Thyroid gland (tissue), 4 donors: ENCODE results near the gene CUL3. TPM values are rescaled to one million over a fixed set of nuclear protein-coding genes. Genes with fewer than 3 reads are reported as not detected.
A peak's percentile ranks its signal among the peaks of the same experiment; 100 is the strongest.

Experiments used
- DNase-seq, 2 donors: peaks; one replicate each; pipeline ENCODE4 v3.0.0-alpha.2; 2019
- H3K27ac ChIP-seq, 3 donors: fragments of 200-600 bp; sonication (generic); 1 replicate in 2 of 3; 2 replicates in 1 of 3; pipeline ENCODE4 v1.5.1; 2016 to 2019; ENCODE audit warnings: mild to moderate bottlenecking in 1 of 3, moderate library complexity in 1 of 3
- H3K27me3 ChIP-seq: fragments of 200-600 bp; sonication (generic); one replicate; pipeline ENCODE4 v1.5.1; 2019
- H3K36me3 ChIP-seq, 2 donors: fragments of 200-600 bp; sonication (generic); one replicate each; pipeline ENCODE4 v1.5.1; 2016 to 2019
- H3K4me1 ChIP-seq, 2 donors: fragments of 200-600 bp; sonication (generic); one replicate each; pipeline ENCODE4 v1.5.1; 2017 to 2019
- H3K4me3 ChIP-seq, 3 donors: fragments of 200-600 bp; sonication (generic); replicated peaks in 1 of 3; 1 replicate in 2 of 3; 2 replicates in 1 of 3; pipeline ENCODE4 v1.5.1; 2016; ENCODE audit warnings: mild to moderate bottlenecking in 1 of 3
- H3K9me3 ChIP-seq: fragments of 200-600 bp; sonication (generic); one replicate; pipeline ENCODE4 v1.5.1; 2017
- CTCF ChIP-seq, 6 experiments: fragments of 200-600 bp in 3 of 6; fragments of 450-650 bp in 3 of 6; sonication (generic) in 3 of 6; IDR thresholded peaks; one replicate each; pipeline ENCODE4 v1.5.1; 2016 to 2019; ENCODE audit warnings: antibody characterized with exemption in 6 of 6, mild to moderate bottlenecking in 2 of 6, inconsistent platforms in 1 of 6, moderate library complexity in 1 of 6
- POLR2A ChIP-seq, 2 donors: fragments of 450-650 bp; IDR thresholded peaks; one replicate each; pipeline ENCODE4 v1.6.1; 2017; ENCODE audit warnings: antibody characterized with exemption in 2 of 2, mild to moderate bottlenecking in 2 of 2, moderate library complexity in 1 of 2
- WGBS, 2 donors: methylation state at CpG; one replicate each; pipeline ENCODE4 v1.1.5; 2017; 5-methylcytosine and 5-hydroxymethylcytosine counted together
- intact Hi-C: fragments of 100-400 bp; cut with DNase I; formaldehyde crosslinking; loops from one replicate; pipeline ENCODE4 v1.15.1; 2023
- total RNA-seq, 4 donors: library from RNA; depleted of rRNA; stranded (reverse); fragments of >200 nt; gene quantifications; one replicate each; pipeline ENCODE4 v1.2.3, GENCODE V29; 2016

The CUL3 gene
- total RNA-seq, 4 donors from 2014 or later, result 91.9 to 122 (median 107) TPM

- no peak for TF ChIP-seq POLR2A (IDR thresholded peaks at IDR 0.05)
- no peak for TF ChIP-seq CTCF (IDR thresholded peaks at IDR 0.05)
- DNase-seq, result no peak
- 87 to 91% methylated on average over 12 of the region's 12 CpGs for WGBS, 2 donors
- Histone ChIP-seq H3K36me3 (no peaks in the 10 kb centered on the region), H3K9me3 (no peaks in the 10 kb centered on the region), H3K4me1 (peaks cover 47 to 70% of the 10 kb centered on the region in 2 donors), H3K27me3 (no peaks in the 10 kb centered on the region), H3K27ac (no peak overlapping the region), H3K4me3 (no peak overlapping the region)
- intact Hi-C loops, result loop anchor here (10.0 kb wide), 1 partner anchor 105 kb away; no protein-coding TSS in a partner anchor
These were observed 4.9 kb downstream of the CUL3 start for GRCh38 chr2:224580248-224580647.

- TF ChIP-seq POLR2A (IDR thresholded peaks at IDR 0.05), result no peak
- TF ChIP-seq CTCF (IDR thresholded peaks at IDR 0.05), result no peak
- H3K36me3 ChIP-seq, result no peaks in the 10 kb centered on the region
- H3K4me3 ChIP-seq, result no peak overlapping the region
- DNase-seq, result no peak
- H3K27ac ChIP-seq, result no peak overlapping the region
- no peaks in the 10 kb centered on the region for H3K9me3 ChIP-seq
- peaks cover 55 to 78% of the 10 kb centered on the region in 2 donors for H3K4me1 ChIP-seq
- intact Hi-C loops, result no loop called here
- 19 to 20% methylated on average over 2 of the region's 2 CpGs for WGBS, 2 donors
- no peaks in the 10 kb centered on the region for H3K27me3 ChIP-seq
These were observed 5.8 kb downstream of the CUL3 start for GRCh38 chr2:224579411-224579810.

GRCh38 chr2:224577541-224577940, 7.6 kb downstream of the CUL3 start:
- no peak overlapping the region for H3K4me3 ChIP-seq
- H3K27ac ChIP-seq, result no peak overlapping the region
- no peaks in the 10 kb centered on the region for H3K36me3 ChIP-seq
- intact Hi-C loops, result no loop called here
- H3K9me3 ChIP-seq, result no peaks in the 10 kb centered on the region
- 75% methylated on average over 2 of the region's 2 CpGs for WGBS, 2 donors
- H3K27me3 ChIP-seq, result no peaks in the 10 kb centered on the region
- TF ChIP-seq CTCF (IDR thresholded peaks at IDR 0.05) (no peak), POLR2A (IDR thresholded peaks at IDR 0.05) (no peak)
- H3K4me1 ChIP-seq, result peaks cover 60 to 78% of the 10 kb centered on the region in 2 donors
- DNase-seq, result no peak

- no peak for DNase-seq
- no peak overlapping the region for H3K27ac ChIP-seq
- no peak for TF ChIP-seq POLR2A (IDR thresholded peaks at IDR 0.05)
- intact Hi-C loops, result no loop called here
- H3K4me1 ChIP-seq, result peaks cover 73 to 83% of the 10 kb centered on the region in 2 donors
- no peaks in the 10 kb centered on the region for H3K27me3 ChIP-seq
- no peaks in the 10 kb centered on the region for H3K36me3 ChIP-seq
- H3K4me3 ChIP-seq, result no peak overlapping the region
- no peaks in the 10 kb centered on the region for H3K9me3 ChIP-seq
- WGBS, 2 donors, result 66 to 67% methylated on average over 5 of the region's 5 CpGs
These were observed 9.0 kb downstream of the CUL3 start for GRCh38 chr2:224576088-224576715.

- Histone ChIP-seq H3K27ac (peak overlapping the region in 1 of 3 donors; percentile 9), H3K9me3 (no peaks in the 10 kb centered on the region), H3K36me3 (no peaks in the 10 kb centered on the region), H3K4me3 (no peak overlapping the region), H3K4me1 (peaks cover 73 to 83% of the 10 kb centered on the region in 2 donors), H3K27me3 (no peaks in the 10 kb centered on the region)
- TF ChIP-seq CTCF (IDR thresholded peaks at IDR 0.05) (no peak), POLR2A (IDR thresholded peaks at IDR 0.05) (no peak)
- 29 to 36% methylated on average over 3 of the region's 3 CpGs for WGBS, 2 donors
- intact Hi-C loops, result no loop called here
- no peak for DNase-seq
These were observed 10.6 kb downstream of the CUL3 start for GRCh38 chr2:224574423-224575084.
